ENCODE results near the gene DOCK11. TPM values are rescaled to one million over a fixed set of nuclear protein-coding genes. Genes with fewer than 3 reads are reported as not detected.

Gene DOCK11
- total and polyA plus RNA-seq, 2 of the 4 experiments (the other 2 are of a cell fraction): 3.9 to 13.1 TPM

- DNase-seq (no peak), ATAC-seq (ENCODE audit: low read depth) (no peak)
- H3K14ac ChIP-seq (replicated peaks; ENCODE audit: low read depth, low read length): no peak overlapping the region
- H3K18ac ChIP-seq (ENCODE audit: low read depth, low read length): no peak overlapping the region
- H3K4me1 ChIP-seq (ENCODE audit: control insufficient read depth, insufficient read depth, low read length): no peaks in the 10 kb centered on the region
- no peak overlapping the region for H2AK5ac ChIP-seq (ENCODE audit: low read depth, low read length)
- no peak overlapping the region for H2BK15ac ChIP-seq (ENCODE audit: low read depth, low read length)
- H3K23ac ChIP-seq (ENCODE audit: low read depth, low read length): no peak overlapping the region
- H3K9ac ChIP-seq (ENCODE audit: low read depth, low read length): no peak overlapping the region
- no peak overlapping the region for H4K8ac ChIP-seq (ENCODE audit: low read depth in 2 of 2, low read length in 2 of 2)
- no peaks in the 10 kb centered on the region for H3K79me1 ChIP-seq (ENCODE audit: low read depth in 1 of 2, low read length in 2 of 2)
- H3K9me1 ChIP-seq (ENCODE audit: insufficient read depth, low read length): no peaks in the 10 kb centered on the region
- no peak overlapping the region for H3K4ac ChIP-seq (ENCODE audit: low read depth, low read length)
- no peaks in the 10 kb centered on the region for H3K9me3 ChIP-seq (ENCODE audit: control insufficient read depth, insufficient read depth, low read length)
- no peak overlapping the region for H3K27ac ChIP-seq (ENCODE audit: insufficient read depth, low read length)
- no peak for TF ChIP-seq USF2 (IDR thresholded peaks at IDR 0.05; ENCODE audit: low read depth, low read length)
- no peak for TF ChIP-seq NFE2L2 (IDR thresholded peaks at IDR 0.05; ENCODE audit: low read depth, low read length)
- TF ChIP-seq FOS (IDR thresholded peaks at IDR 0.05; ENCODE audit: low read depth, low read length): no peak
- TF ChIP-seq BHLHE40 (IDR thresholded peaks at IDR 0.05; ENCODE audit: low read depth, low read length): no peak
- no peak for TF ChIP-seq MAFK (IDR thresholded peaks at IDR 0.05; ENCODE audit: low read depth, low read length)
- H3K56ac ChIP-seq (ENCODE audit: extremely low read depth, insufficient read depth, low read length): no peak overlapping the region
- no peak overlapping the region for H3K4me3 ChIP-seq (ENCODE audit: insufficient read depth, low read depth, low read length)
- H4K5ac ChIP-seq (ENCODE audit: low read depth, low read length): no peak overlapping the region
- no peak overlapping the region for H2BK120ac ChIP-seq (ENCODE audit: low read depth, low read length)
- no peak overlapping the region for H2AK9ac ChIP-seq (replicated peaks; ENCODE audit: low read depth, low read length, poor library complexity)
- intact Hi-C loops (cut with micrococcal nuclease) (no loop called here), in situ Hi-C loops (cut with MboI; ENCODE audit: low sequenced_read_pairs) (no loop called here), dilution Hi-C loops (cut with HindIII; ENCODE audit: low sequenced_read_pairs, unreplicated experiment) (no loop called here)
- H3K27me3 ChIP-seq (ENCODE audit: control insufficient read depth, insufficient read depth, low read length): no peaks in the 10 kb centered on the region
- 40% methylated on average over 2 of the region's 4 CpGs; no CpG with 5 or more reads in 1 of the 2 experiments for WGBS, 2 experiments (ENCODE audit: extremely low coverage in 2 of 2, insufficient read length in 1 of 2)
- H3K4me2 ChIP-seq (ENCODE audit: low read depth, low read length): no peak overlapping the region
- H4K20me1 ChIP-seq (ENCODE audit: insufficient read depth, low read length): no peaks in the 10 kb centered on the region; the same call in 1 of the 2 replicates
- no peaks in the 10 kb centered on the region for H3K36me3 ChIP-seq (ENCODE audit: control insufficient read depth, insufficient read depth, low read length)
- H2BK20ac ChIP-seq (ENCODE audit: low read depth, low read length): no peak overlapping the region
- no peak overlapping the region for H2BK5ac ChIP-seq (ENCODE audit: low read depth, low read length, poor library complexity, severe bottlenecking)
- ChIA-PET CTCF (interaction anchor here (1.1 to 1.2 kb wide), 2 partner anchors 8 to 14 kb away, joined by 3 read pairs; no protein-coding TSS in a partner anchor), POLR2A (ENCODE audit: unreplicated experiment) (no interaction called here)
- H4K91ac ChIP-seq (ENCODE audit: insufficient read depth, low read depth, low read length): no peak overlapping the region
- H2AFZ ChIP-seq (replicated peaks; ENCODE audit: low read length, poor library complexity): no peak overlapping the region
- no TSS peak for BruUV-seq (replicated peaks)
These were observed 130.7 kb downstream of the DOCK11 start for GRCh38 chrX:118626346-118626745.
